ENCODE results near the gene SBF2. TPM values are rescaled to one million over a fixed set of nuclear protein-coding genes. Genes with fewer than 3 reads are reported as not detected.

Gene SBF2
- total RNA-seq, 4 donors from 2014 or later = 29.7 to 60.4 (median 36.0) TPM

DNA sequence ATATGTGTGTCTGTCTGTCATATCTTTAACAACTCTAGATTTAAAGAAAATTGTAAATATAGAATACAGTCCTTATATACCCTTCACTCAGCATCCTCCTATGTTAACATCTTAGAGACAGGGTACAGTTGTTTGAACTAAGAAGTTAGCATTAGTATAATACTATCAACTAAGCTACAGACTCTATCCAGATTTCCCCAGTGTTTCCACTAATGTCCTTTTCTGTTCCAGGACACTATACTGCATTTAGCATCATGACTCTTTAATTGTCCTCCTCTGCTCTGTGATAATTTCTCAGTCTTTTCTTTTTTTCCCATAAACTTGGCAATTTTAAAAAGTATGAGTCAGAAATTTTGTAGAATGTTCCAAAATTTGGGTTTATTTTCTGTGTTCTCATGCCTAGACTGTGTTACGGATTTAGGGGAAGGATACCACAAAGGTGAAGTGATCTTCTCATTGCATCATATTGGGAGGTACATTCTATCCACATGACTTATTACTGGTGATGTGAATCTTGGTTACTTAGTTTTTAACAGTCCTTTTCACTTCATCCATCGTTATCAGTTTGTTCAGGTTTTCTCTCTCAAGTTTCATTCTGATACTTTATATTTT, 168.4 kb downstream of the SBF2 start:
- no peak for DNase-seq (ENCODE audit: low spot score in 2 of 2)
- TF ChIP-seq POLR2A (IDR thresholded peaks at IDR 0.05) = no peak
- TF ChIP-seq, protein P1, sequence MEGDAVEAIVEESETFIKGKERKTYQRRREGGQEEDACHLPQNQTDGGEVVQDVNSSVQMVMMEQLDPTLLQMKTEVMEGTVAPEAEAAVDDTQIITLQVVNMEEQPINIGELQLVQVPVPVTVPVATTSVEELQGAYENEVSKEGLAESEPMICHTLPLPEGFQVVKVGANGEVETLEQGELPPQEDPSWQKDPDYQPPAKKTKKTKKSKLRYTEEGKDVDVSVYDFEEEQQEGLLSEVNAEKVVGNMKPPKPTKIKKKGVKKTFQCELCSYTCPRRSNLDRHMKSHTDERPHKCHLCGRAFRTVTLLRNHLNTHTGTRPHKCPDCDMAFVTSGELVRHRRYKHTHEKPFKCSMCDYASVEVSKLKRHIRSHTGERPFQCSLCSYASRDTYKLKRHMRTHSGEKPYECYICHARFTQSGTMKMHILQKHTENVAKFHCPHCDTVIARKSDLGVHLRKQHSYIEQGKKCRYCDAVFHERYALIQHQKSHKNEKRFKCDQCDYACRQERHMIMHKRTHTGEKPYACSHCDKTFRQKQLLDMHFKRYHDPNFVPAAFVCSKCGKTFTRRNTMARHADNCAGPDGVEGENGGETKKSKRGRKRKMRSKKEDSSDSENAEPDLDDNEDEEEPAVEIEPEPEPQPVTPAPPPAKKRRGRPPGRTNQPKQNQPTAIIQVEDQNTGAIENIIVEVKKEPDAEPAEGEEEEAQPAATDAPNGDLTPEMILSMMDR (IDR thresholded peaks at IDR 0.05) = no peak
- H3K4me3 ChIP-seq (ENCODE audit: low read depth, poor library complexity, severe bottlenecking) = no peak overlapping the region
- intact Hi-C loops (cut with DNase I; ENCODE audit: low total_unique reads) = no loop called here
- WGBS, 2 donors = 64 to 70% methylated on average over 2 of the region's 2 CpGs

DNA sequence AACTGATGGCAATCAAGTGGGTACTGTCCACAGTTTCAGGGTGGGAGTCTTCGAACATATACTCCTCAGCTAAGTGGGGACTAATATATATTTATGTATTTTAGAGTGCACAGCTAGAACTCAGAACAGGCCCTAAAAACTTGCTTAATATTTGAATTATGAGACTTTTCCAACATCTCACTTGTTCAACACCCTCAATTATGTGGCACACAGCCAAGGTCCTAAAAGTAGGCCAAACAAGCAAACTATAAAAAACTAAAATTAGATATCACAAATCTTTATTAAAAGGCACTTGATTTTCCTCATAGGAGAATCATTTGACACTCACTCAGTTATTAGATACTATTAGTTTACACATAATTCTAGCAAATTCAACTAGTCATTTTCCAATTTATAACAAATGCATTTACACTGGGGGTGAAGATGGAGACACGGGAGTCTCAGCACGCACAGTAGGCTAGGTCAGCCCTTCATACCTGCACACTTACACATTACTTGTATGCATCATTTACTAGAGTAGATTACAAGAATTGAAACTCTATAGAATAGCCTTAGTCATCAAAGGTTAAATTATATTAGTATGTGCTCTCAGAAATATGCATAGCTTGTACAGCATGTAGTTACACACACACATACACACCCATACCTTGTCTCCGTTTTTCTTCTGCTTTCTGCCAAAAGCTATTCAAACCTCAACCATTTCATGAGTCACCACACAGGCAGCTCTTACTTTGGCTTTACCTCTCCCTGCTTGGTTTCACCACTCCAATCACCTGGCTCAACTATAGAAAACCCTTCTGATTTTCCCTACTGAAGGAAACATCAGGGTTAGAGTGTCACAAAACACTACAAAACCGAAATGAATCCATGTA, 171.5 kb downstream of the SBF2 start:
- intact Hi-C loops (cut with DNase I; ENCODE audit: low total_unique reads) = no loop called here
- WGBS, 2 donors = 43 to 44% methylated on average over 5 of the region's 5 CpGs
- TF ChIP-seq, protein P1 (IDR thresholded peaks at IDR 0.05) = no peak
- TF ChIP-seq POLR2A (IDR thresholded peaks at IDR 0.05) = no peak
- no peak overlapping the region for H3K4me3 ChIP-seq (ENCODE audit: low read depth, poor library complexity, severe bottlenecking)
- no peak for DNase-seq (ENCODE audit: low spot score in 2 of 2)

DNA sequence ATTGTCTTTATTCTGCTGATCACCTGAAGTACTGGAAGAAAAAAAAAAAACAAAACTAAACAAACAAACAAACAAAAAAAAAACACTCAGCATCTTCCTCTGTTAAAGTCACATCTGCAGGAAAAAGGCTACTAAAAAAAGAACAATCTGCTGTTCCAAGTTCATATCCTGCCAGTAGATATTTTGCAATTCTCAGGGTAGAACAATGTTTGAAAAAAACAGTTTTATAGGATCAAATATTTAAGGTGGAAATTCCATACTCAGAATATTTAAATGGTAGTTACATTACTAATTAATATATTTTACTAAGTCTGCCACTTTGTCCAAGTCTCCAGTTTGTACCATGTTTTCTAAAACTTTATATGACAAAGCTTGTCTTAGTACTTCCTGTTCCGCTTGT, 175.2 kb downstream of the SBF2 start:
- intact Hi-C loops (cut with DNase I; ENCODE audit: low total_unique reads) = no loop called here
- H3K4me3 ChIP-seq (ENCODE audit: low read depth, poor library complexity, severe bottlenecking) = no peak overlapping the region
- no peak for DNase-seq (ENCODE audit: low spot score in 2 of 2)
- TF ChIP-seq, protein P1 (IDR thresholded peaks at IDR 0.05) = no peak
- no peak for TF ChIP-seq POLR2A (IDR thresholded peaks at IDR 0.05)
- 74 to 83% methylated on average over 1 of the region's 1 CpG for WGBS, 2 donors

DNA sequence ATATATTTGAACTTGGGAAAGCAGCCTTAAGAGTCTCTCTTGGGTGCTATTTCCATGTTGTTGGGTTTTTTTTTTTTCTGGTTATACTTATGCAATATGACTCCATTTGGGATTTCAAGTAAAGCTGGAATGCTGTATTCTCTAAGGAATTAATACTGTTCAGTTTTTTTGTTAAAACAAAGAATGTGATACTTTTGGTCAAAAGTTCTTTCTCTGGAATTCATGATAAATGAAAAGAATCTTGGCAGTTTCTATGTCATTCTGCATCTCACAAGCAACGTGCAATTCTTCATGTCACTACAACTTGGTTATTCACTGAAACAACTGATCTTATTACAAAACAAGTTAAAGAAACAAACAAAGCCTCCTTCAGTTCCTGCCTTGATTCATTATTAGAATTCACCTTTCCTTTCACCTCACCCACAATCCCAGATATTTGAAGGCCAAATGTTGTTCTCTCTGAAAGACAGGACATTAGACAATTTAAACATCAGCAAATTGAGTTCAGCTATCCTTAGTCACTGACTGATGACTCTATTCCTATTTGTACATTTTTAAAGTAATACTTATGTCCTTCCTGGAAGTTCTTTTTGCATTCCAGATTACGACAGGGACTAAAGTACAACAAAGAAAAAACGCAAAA, 176.2 kb downstream of the SBF2 start:
- no peak overlapping the region for H3K4me3 ChIP-seq (ENCODE audit: low read depth, poor library complexity, severe bottlenecking)
- intact Hi-C loops (cut with DNase I; ENCODE audit: low total_unique reads) = no loop called here
- TF ChIP-seq POLR2A (IDR thresholded peaks at IDR 0.05) = no peak
- TF ChIP-seq, protein P1 (IDR thresholded peaks at IDR 0.05) = no peak
- DNase-seq (ENCODE audit: low spot score in 2 of 2) = no peak
- WGBS, 2 donors = 50 to 64% methylated on average over 3 of the region's 3 CpGs

DNA sequence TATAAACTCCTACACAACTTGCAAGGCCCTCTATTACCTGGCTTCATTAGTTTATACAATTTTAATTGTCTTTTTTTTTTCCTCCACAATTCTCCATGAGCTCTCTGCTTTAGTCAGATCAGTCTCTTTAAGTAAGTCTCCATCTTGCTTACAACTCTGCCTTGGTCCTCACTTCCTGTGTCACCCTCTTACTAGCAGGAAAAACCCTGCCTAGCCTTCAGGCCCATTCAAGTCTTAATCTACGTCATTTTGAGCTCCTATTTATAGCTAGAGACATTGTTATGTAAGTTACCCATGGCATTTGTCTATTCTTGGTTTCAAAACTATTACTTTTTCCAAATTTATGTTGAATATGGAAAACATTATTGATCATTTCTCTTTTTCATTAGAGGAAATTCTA, 177.4 kb downstream of the SBF2 start:
- H3K4me3 ChIP-seq (ENCODE audit: low read depth, poor library complexity, severe bottlenecking) = no peak overlapping the region
- DNase-seq (ENCODE audit: low spot score in 2 of 2) = no peak
- 44 to 49% methylated on average over 1 of the region's 1 CpG for WGBS, 2 donors
- intact Hi-C loops (cut with DNase I; ENCODE audit: low total_unique reads) = no loop called here
- TF ChIP-seq POLR2A (IDR thresholded peaks at IDR 0.05) = no peak
- TF ChIP-seq, protein P1 (IDR thresholded peaks at IDR 0.05) = no peak

Data from lower leg skin (tissue), 4 donors.